ENCODE measurements around the gene CCDC27. TPM values are rescaled to one million over a fixed set of nuclear protein-coding genes. Genes with fewer than 3 reads are reported as not detected.

Gene CCDC27
- total RNA-seq, 1 donor from 2014 or later, result not detected

GRCh38 chr1:3772027-3772714 lies 19.9 kb downstream of the CCDC27 start:
- peak; percentile 94 for DNase-seq (ENCODE audit: low spot score)
- intact Hi-C loops (cut with DNase I), result no loop called here

GRCh38 chr1:3772715-3773571 lies 20.7 kb downstream of the CCDC27 start, which contains the start of gene SMIM1:
Gene SMIM1, plus strand, starts transcription at chr1:3772749. Its CDS starts 2,625 bp downstream, at chr1:3775374.
- intact Hi-C loops (cut with DNase I), result no loop called here

DNA sequence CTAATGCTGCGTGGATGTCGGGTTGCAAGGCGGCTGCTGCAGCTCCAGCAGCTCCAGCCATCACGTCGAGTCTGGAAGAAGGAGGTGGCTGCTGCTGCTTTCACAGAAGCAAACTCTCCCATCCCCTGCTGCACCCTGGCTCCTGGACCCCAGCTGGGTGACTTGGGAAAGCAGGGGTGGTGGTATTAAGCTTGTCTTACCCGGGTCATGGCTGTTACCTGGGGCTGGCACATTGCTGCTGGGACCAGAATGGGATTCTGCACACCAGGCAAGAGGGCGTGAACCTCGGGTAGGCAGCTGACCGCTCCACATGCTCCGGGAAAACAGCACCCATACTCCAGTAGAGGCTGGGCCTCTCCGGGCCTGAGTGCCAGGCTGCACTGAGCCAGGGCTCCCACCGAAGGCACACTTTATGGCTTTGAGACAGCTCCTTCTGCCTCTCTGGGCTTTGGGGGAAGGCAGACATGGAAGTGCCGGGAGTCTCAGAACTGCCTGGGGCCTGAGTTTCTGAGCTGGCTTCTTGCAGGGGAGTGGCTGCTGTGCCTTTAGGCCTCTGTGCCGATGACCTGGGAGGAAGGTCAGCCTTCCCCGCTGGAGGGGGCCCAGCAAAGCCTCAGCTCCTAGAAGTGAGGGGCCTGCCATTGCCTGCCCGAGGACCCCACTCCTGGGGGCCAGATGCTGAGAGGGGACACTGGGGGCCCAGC lies 21.5 kb downstream of the CCDC27 start:
- intact Hi-C loops (cut with DNase I), result no loop called here
- DNase-seq (ENCODE audit: low spot score), result peak; percentile 55

More at GRCh38 chr1:3772715-3773571, 20.7 kb downstream of the CCDC27 start, which contains the start of gene SMIM1:
- DNase-seq (ENCODE audit: low spot score), result peak; percentile 63

DNA sequence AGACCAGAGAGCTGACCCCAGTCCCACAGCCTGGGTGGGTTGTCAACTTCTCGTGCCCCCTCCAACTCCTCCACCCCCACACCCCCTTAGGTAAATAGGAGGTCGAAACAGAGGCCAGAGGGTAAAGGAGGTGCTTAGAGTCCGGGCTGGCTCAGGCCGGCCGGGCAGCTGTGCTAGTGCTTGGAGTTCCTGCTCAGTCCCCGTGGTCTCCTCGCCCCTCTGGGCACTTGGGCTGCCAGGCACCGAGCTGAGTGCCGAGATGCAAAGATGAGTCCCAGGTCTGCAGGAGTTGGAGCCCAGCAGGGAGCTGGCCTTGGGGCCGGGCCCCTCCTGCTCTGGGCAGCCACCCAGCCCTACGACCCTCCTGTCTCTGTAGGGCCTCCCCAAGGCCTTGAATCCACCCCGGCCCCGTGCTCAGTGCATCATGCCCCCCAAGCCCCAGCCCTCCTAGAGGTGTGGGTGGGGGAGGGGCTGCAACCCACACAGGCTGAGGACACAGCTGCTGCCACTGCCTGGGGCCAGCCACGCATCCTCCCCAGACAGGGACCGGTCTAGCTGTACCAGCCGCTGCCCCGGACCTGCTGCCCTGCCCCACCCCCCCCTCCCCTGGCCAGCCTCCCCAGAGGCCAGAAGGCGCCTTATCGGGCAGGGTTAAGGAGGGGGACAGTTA lies 22.2 kb downstream of the CCDC27 start:
- no peak for DNase-seq (ENCODE audit: low spot score)
- intact Hi-C loops (cut with DNase I), result no loop called here

DNA sequence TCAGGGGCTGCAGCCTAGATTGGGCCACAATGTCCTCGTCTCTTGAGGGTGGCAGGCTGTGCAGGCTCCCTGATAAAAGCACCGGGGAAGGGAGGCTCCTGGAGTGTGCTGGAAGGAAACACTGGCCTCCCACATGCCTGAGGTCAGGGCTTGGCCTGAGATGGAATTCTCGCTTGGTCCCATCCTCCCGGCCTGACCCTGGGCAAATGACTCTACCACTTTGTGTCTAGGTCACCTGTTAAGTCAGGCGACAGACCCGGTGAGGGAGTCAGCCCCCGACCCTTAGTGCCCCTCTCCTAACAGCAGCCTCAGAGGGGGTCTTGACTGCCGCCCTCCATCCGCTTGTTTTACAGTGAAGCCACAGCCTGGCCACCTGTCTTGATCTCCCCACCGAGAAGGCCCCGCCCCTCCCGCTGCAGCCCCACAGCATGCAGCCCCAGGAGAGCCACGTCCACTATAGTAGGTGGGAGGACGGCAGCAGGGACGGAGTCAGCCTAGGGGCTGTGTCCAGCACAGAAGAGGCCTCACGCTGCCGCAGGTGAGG lies 22.8 kb downstream of the CCDC27 start:
- DNase-seq (ENCODE audit: low spot score), result peak; percentile 75
- intact Hi-C loops (cut with DNase I), result no loop called here

DNA sequence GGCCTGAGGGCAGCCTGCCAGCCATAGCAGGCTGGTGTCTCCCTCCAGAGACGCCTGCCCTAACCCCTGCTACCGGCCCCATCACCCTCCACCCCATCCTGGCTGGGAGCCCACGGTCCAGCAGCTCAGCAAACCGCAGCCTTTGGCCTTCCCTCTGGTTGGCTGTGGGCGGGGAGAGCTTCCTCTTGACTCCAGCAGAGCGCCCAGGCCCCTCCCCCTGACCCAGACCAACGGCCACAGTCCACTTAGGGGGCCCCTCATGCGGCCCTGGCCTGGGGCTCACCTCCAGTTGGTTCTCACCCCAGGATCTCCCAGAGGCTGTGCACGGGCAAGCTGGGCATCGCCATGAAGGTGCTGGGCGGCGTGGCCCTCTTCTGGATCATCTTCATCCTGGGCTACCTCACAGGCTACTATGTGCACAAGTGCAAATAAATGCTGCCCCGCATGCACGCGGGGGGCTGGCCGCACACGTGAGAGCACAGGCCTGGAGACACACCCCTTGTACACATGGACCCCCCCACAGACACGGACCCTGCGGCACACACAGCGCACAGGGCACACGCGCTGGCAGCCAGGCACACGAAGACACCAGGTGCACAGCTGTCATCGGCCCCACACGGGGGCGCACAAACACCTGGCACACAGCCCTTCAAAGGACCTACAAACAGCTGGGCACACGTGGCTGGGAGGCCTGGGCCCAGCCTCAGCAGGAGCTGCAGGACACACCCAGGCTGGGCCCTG lies 23.4 kb downstream of the CCDC27 start:
- DNase-seq (ENCODE audit: low spot score), result peak; percentile 77
- intact Hi-C loops (cut with DNase I), result no loop called here

DNA sequence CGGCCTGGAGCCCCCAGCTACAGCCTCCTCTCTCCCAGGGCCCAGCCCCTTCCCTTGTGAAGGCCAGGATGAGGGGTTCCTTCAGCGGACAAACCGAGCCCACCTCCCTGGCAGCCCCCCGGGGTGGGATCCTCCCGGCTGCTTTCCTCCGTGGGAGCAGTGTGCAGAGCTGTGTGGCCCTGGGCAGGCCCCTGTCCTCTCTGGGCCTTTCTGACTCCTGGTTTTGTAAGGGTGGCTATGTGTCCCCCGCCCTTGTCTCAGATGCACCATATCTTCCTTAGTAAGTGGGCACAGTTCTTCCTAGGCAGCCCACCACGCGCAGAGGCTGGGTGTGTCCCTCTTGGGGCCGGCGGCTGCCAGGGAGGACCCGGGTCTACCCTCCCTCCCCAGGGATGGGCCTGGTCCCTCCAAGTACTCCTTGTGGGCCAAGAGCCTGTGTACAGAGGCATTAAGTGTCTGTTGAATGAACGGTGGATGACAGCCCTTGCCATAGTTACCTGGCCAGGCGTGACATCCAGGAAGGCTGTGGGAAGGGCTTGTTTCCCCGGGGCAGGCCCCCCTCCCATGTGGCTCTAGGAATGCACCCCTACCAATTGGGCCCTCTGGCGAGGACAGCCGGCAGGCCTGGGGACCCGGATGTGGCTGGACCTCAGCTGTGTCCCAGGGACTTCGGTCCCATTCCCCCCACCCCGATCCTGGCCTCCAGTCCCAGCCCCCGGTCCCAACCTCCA lies 24.1 kb downstream of the CCDC27 start:
- intact Hi-C loops (cut with DNase I), result no loop called here
- no peak for DNase-seq (ENCODE audit: low spot score)

GRCh38 chr1:3777078-3777547 lies 24.9 kb downstream of the CCDC27 start:
- intact Hi-C loops (cut with DNase I), result no loop called here
- peak; percentile 73 for DNase-seq (ENCODE audit: low spot score)

- DNase-seq (ENCODE audit: low spot score), result peak; percentile 73
- intact Hi-C loops (cut with DNase I), result no loop called here
Measured at GRCh38 chr1:3777647-3778589, 25.7 kb downstream of the CCDC27 start.

DNA sequence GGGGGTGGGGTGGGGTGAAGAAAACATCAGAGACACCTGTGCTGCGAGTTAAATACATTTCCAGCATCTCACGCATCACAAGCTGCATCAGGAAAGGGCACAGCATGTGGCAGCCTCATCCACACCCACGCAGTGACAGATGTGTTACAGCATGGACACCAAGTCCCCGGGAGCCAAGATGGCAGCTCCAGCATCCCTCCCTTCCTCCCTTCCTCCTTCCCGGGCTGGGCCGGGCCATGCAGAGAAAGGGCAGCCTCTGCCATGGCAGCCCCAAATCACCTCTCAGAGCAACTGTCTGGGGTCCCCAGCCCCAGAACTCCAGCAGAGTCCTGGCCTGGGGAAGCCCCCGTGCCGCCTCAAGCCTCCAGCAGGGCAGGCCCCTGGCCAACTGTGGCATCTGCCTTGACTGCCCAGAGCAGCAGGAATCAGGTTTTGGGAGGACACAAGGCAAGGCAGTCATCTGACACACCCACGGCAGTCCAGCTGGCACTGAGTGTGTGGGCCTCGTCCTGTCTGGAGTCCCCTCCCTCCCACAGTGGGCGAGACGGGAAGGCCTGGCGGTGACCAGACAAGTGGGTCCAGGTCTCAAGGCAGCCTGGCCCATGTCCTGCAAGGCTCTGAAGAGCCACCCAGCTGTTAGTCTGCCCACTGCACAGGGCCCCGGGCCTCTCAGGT lies 26.5 kb downstream of the CCDC27 start:
- peak; percentile 73 for DNase-seq (ENCODE audit: low spot score)
- intact Hi-C loops (cut with DNase I), result no loop called here

- intact Hi-C loops (cut with DNase I), result no loop called here
- DNase-seq (ENCODE audit: low spot score), result no peak
Measured at GRCh38 chr1:3779265-3779911, 27.1 kb downstream of the CCDC27 start.

- intact Hi-C loops (cut with DNase I), result no loop called here
- no peak for DNase-seq (ENCODE audit: low spot score)
Measured at GRCh38 chr1:3779912-3780416, 27.7 kb downstream of the CCDC27 start.

GRCh38 chr1:3780901-3781300 lies 28.7 kb downstream of the CCDC27 start:
- no peak for DNase-seq (ENCODE audit: low spot score)
- intact Hi-C loops (cut with DNase I), result no loop called here

- intact Hi-C loops (cut with DNase I), result no loop called here
- peak; percentile 63 for DNase-seq (ENCODE audit: low spot score)
Measured at GRCh38 chr1:3783651-3784474, 31.6 kb downstream of the CCDC27 start.

GRCh38 chr1:3785045-3785444 lies 32.8 kb downstream of the CCDC27 start:
- intact Hi-C loops (cut with DNase I), result no loop called here
- DNase-seq (ENCODE audit: low spot score), result peak; percentile 70
